Measurements from ENCODE around the gene ELP2. TPM values are rescaled to one million over a fixed set of nuclear protein-coding genes. Genes with fewer than 3 reads are reported as not detected.

Gene ELP2
- total and polyA plus RNA-seq, 2 of the 8 experiments (the other 6 are each of a cell fraction or from before 2014, with no cell fraction given): 55.8 to 165 TPM

GRCh38 chr18:36200354-36200771, 70.7 kb downstream of the ELP2 start:
- H3K23ac ChIP-seq (ENCODE audit: insufficient read length): no peak overlapping the region
- H3K79me2 ChIP-seq (ENCODE audit: control insufficient read depth in 1 of 2, insufficient read depth in 2 of 2, low read length in 2 of 2): no peaks in the 10 kb centered on the region
- TF ChIP-seq BACH1 (IDR thresholded peaks at IDR 0.05; ENCODE audit: low read length): no peak
- no peak for TF ChIP-seq CEBPB (IDR thresholded peaks at IDR 0.05; ENCODE audit: low read depth, low read length)
- no peak overlapping the region; a peak in 1 of 7 replicates for H3K9ac ChIP-seq (replicated peaks in 1 of 4; ENCODE audit: extremely low read depth in 1 of 4, low read depth in 3 of 4, low read length in 3 of 4)
- POLR2A ChIA-PET (ENCODE audit: partially characterized antibody): interaction anchor here (0.5 to 6.0 kb wide), 4 partner anchors 9 to 30 kb away, joined by 3 to 56 read pairs (median 4); partner anchors contain the start of gene MOCOS
- H2BK5ac ChIP-seq (ENCODE audit: low read depth, low read length): no peak overlapping the region
- H4K20me1 ChIP-seq (replicated peaks in 1 of 2; ENCODE audit: control insufficient read depth in 1 of 2, insufficient read depth in 2 of 2, low read length in 2 of 2): peaks cover 0 to 2% of the 10 kb centered on the region in 2 experiments
- H3K23me2 ChIP-seq (ENCODE audit: low read depth, low read length): no peaks in the 10 kb centered on the region
- no peak overlapping the region for H3K27ac ChIP-seq (ENCODE audit: low read depth, low read length)
- H4K5ac ChIP-seq (ENCODE audit: insufficient read length, low read depth, low read length): no peak overlapping the region
- H2AK5ac ChIP-seq (ENCODE audit: low read depth, low read length): no peak overlapping the region
- no peak overlapping the region for H2BK15ac ChIP-seq (ENCODE audit: low read length)
- no peaks in the 10 kb centered on the region for H3K27me3 ChIP-seq (replicated peaks in 1 of 4; ENCODE audit: control insufficient read depth in 3 of 4, extremely low read depth in 1 of 4, insufficient read depth in 3 of 4, low read length in 3 of 4)
- no peak overlapping the region for H3K18ac ChIP-seq (ENCODE audit: extremely low read depth, low read length)
- no peak overlapping the region for H3K14ac ChIP-seq (ENCODE audit: insufficient read length)
- no peak overlapping the region for H3K4ac ChIP-seq (replicated peaks; ENCODE audit: insufficient read length, low read depth, low read length)
- no peak overlapping the region for H2AFZ ChIP-seq (ENCODE audit: low read length)
- no peak overlapping the region for H2BK12ac ChIP-seq (ENCODE audit: low read depth, low read length)
- no peak overlapping the region for H4K91ac ChIP-seq (replicated peaks; ENCODE audit: insufficient read length, low read length)
- FAIRE-seq: no peak
- peaks cover 0 to 4% (median 0%) of the 10 kb centered on the region in 4 experiments; a peak in 1 of 8 replicates for H3K36me3 ChIP-seq (ENCODE audit: control insufficient read depth in 2 of 4, insufficient read depth in 4 of 4, low read length in 3 of 4)
- H3K9me3 ChIP-seq (ENCODE audit: insufficient read depth in 2 of 2, low read depth in 1 of 2, low read length in 1 of 2): no peaks in the 10 kb centered on the region
- H2BK20ac ChIP-seq (ENCODE audit: low read length): no peak overlapping the region
- DNase-seq (ENCODE audit: low read depth in 1 of 2, low spot score in 2 of 2): no peak
- H3K56ac ChIP-seq (replicated peaks; ENCODE audit: insufficient read length, low read depth, low read length): no peak overlapping the region
- no peak overlapping the region for H3K4me3 ChIP-seq (ENCODE audit: extremely low read depth in 1 of 4, insufficient read depth in 2 of 4, low read depth in 3 of 4, low read length in 4 of 4)
- H3K4me2 ChIP-seq (ENCODE audit: insufficient read depth in 1 of 2, low read depth in 2 of 2, low read length in 2 of 2): no peak overlapping the region
- no peak overlapping the region for H4K8ac ChIP-seq (ENCODE audit: extremely low read depth, insufficient read depth, low read length)
- no peak overlapping the region for H2BK120ac ChIP-seq (replicated peaks; ENCODE audit: low read depth, low read length)
- no peaks in the 10 kb centered on the region for H3K4me1 ChIP-seq (replicated peaks in 1 of 4; ENCODE audit: control insufficient read depth in 3 of 4, insufficient read depth in 4 of 4, low read length in 3 of 4)
- H3K79me1 ChIP-seq (ENCODE audit: low read depth, low read length): no peaks in the 10 kb centered on the region
- CTCF ChIA-PET (ENCODE audit: partially characterized antibody): interaction anchor here (0.5 to 1.5 kb wide), 5 partner anchors 11 to 421 kb away, joined by 3 to 6 read pairs (median 4); no protein-coding TSS in a partner anchor
